Measurements from ENCODE around the gene TMEM134. TPM values are rescaled to one million over a fixed set of nuclear protein-coding genes. Genes with fewer than 3 reads are reported as not detected.

TMEM134 gene
- total RNA-seq, 4 donors from 2014 or later, result 80.0 to 126 (median 86.1) TPM

- Histone ChIP-seq H3K27ac (peak overlapping the region in 3 of 4 donors; percentile 43 to 99 (median 58)), H3K36me3 (peaks cover 0 to 15% (median 0%) of the 10 kb centered on the region in 3 donors), H3K9me3 (no peaks in the 10 kb centered on the region), H3K4me3 (no peak overlapping the region), H3K4me1 (peaks cover 0 to 50% (median 46%) of the 10 kb centered on the region in 4 donors), H3K27me3 (no peaks in the 10 kb centered on the region)
- no peak for DNase-seq
- TF ChIP-seq, protein P1, sequence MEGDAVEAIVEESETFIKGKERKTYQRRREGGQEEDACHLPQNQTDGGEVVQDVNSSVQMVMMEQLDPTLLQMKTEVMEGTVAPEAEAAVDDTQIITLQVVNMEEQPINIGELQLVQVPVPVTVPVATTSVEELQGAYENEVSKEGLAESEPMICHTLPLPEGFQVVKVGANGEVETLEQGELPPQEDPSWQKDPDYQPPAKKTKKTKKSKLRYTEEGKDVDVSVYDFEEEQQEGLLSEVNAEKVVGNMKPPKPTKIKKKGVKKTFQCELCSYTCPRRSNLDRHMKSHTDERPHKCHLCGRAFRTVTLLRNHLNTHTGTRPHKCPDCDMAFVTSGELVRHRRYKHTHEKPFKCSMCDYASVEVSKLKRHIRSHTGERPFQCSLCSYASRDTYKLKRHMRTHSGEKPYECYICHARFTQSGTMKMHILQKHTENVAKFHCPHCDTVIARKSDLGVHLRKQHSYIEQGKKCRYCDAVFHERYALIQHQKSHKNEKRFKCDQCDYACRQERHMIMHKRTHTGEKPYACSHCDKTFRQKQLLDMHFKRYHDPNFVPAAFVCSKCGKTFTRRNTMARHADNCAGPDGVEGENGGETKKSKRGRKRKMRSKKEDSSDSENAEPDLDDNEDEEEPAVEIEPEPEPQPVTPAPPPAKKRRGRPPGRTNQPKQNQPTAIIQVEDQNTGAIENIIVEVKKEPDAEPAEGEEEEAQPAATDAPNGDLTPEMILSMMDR (IDR thresholded peaks at IDR 0.05), result no peak
Measured at GRCh38 chr11:67445515-67445914, 23.5 kb downstream of the TMEM134 start.

GRCh38 chr11:67442504-67443404 is 26.3 kb downstream of the TMEM134 start:
- no peak for DNase-seq
- H3K4me1 ChIP-seq, result peaks cover 0 to 59% (median 51%) of the 10 kb centered on the region in 4 donors
- peaks cover 0 to 43% (median 0%) of the 10 kb centered on the region in 3 donors for H3K36me3 ChIP-seq
- TF ChIP-seq POLR2A (IDR thresholded peaks at IDR 0.05), result no peak
- TF ChIP-seq, protein P1 (IDR thresholded peaks at IDR 0.05), result no peak
- peak overlapping the region; percentile 49 to 95 (median 72) for H3K4me3 ChIP-seq
- H3K27me3 ChIP-seq, result no peaks in the 10 kb centered on the region
- H3K27ac ChIP-seq, result peak overlapping the region; percentile 88 to 99 (median 96)
- no peaks in the 10 kb centered on the region for H3K9me3 ChIP-seq

- Histone ChIP-seq H3K4me3 (peak overlapping the region in 2 of 4 donors; percentile 94 to 95), H3K9me3 (no peaks in the 10 kb centered on the region), H3K27me3 (no peaks in the 10 kb centered on the region), H3K36me3 (peaks cover 0 to 49% (median 0%) of the 10 kb centered on the region in 3 donors), H3K4me1 (peaks cover 0 to 59% (median 47%) of the 10 kb centered on the region in 4 donors), H3K27ac (peak overlapping the region in 3 of 4 donors; percentile 88 to 99 (median 96))
- TF ChIP-seq POLR2A (IDR thresholded peaks at IDR 0.05), result no peak
- TF ChIP-seq, protein P1 (IDR thresholded peaks at IDR 0.05), result no peak
- no peak for DNase-seq
Measured at GRCh38 chr11:67441731-67442351, 27.2 kb downstream of the TMEM134 start.

DNA sequence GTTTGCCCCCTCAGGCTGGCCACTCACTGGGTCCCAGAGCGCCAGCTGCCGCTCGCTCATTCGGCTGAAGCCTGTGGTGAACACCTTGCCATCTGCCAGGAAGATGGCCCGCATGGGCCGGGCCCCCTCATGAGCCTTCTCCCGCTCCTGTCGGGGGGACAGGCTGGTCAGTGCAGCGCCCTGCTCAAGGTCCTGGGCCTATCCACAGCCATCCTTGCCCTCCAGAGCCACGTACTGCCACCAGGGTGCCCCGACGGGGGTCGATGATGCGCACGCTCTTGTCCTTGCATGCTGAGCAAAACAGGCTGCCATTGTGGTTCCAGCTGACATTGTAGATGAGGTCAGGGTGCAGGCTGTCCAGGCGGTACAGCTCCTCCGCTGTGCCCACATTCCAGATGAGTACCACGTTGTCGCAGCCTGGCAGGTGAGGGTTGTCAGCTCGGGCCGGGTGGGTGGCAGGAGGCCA is 27.9 kb downstream of the TMEM134 start:
- H3K27ac ChIP-seq, result peak overlapping the region in 1 of 4 donors; percentile 99
- no peaks in the 10 kb centered on the region for H3K27me3 ChIP-seq
- peaks cover 0 to 62% (median 45%) of the 10 kb centered on the region in 4 donors for H3K4me1 ChIP-seq
- H3K9me3 ChIP-seq, result no peaks in the 10 kb centered on the region
- no peak for TF ChIP-seq POLR2A (IDR thresholded peaks at IDR 0.05)
- TF ChIP-seq, protein P1 (IDR thresholded peaks at IDR 0.05), result no peak
- no peak for DNase-seq
- no peak overlapping the region for H3K4me3 ChIP-seq
- peaks cover 0 to 50% (median 0%) of the 10 kb centered on the region in 3 donors for H3K36me3 ChIP-seq

GRCh38 chr11:67440229-67441097 is 28.6 kb downstream of the TMEM134 start:
- H3K27ac ChIP-seq, result peak overlapping the region; percentile 44 to 99 (median 78)
- H3K27me3 ChIP-seq, result no peaks in the 10 kb centered on the region
- no peak for DNase-seq
- no peak for TF ChIP-seq POLR2A (IDR thresholded peaks at IDR 0.05)
- TF ChIP-seq, protein P1 (IDR thresholded peaks at IDR 0.05), result no peak
- no peaks in the 10 kb centered on the region for H3K9me3 ChIP-seq
- no peak overlapping the region for H3K4me3 ChIP-seq
- peaks cover 0 to 60% (median 44%) of the 10 kb centered on the region in 4 donors for H3K4me1 ChIP-seq
- peaks cover 0 to 57% (median 0%) of the 10 kb centered on the region in 3 donors for H3K36me3 ChIP-seq

All from Peyer's patch (tissue), 4 donors.